CD4-positive, alpha-beta memory T cell (primary cell): Measurements from ENCODE around the gene SLC45A2. TPM values are rescaled to one million over a fixed set of nuclear protein-coding genes. Genes with fewer than 3 reads are reported as not detected.

Experiments used
- CTCF ChIA-PET: fragments of 350-600 bp; sonication (Branson Sonifier 250); formaldehyde crosslinking; loops from one replicate; lab custom pipeline; 2021; ENCODE audit warnings: inconsistent platforms; ENCODE audit not compliant: partially characterized antibody; lab: Charles Lee
- POLR2A ChIA-PET: fragments of 350-600 bp; sonication (Branson Sonifier 250); formaldehyde crosslinking; loops from one replicate; lab custom pipeline; 2021; ENCODE audit not compliant: partially characterized antibody; lab: Charles Lee
- DNase-seq, 5 donors: peaks; one replicate each; pipeline versions ENCODE4 v3.0.0 to v3.0.0-alpha.2; 2020 to 2022; ENCODE audit warnings: mixed read lengths in 1 of 5
- H3K27ac ChIP-seq: one replicate; pipeline ENCODE4 v1.7.0; 2013; ENCODE audit warnings: low read depth, low read length
- H3K27me3 ChIP-seq: 2 replicates; pipeline ENCODE4 v1.7.0; 2013; ENCODE audit warnings: mild to moderate bottlenecking, low read length, moderate library complexity; ENCODE audit not compliant: insufficient read depth
- H3K36me3 ChIP-seq: 2 replicates; pipeline ENCODE4 v1.7.0; 2013; ENCODE audit warnings: mild to moderate bottlenecking, low read length, moderate library complexity; ENCODE audit not compliant: insufficient read depth
- H3K4me1 ChIP-seq: 2 replicates; pipeline ENCODE4 v1.7.0; 2013; ENCODE audit warnings: mild to moderate bottlenecking, low read length, moderate library complexity; ENCODE audit not compliant: insufficient read depth
- H3K4me3 ChIP-seq, 2 donors: one replicate each; pipeline ENCODE4 v1.7.0; 2013; ENCODE audit warnings: low read length in 2 of 2, mild to moderate bottlenecking in 1 of 2
- H3K9me3 ChIP-seq, 2 donors: one replicate each; pipeline ENCODE4 v1.7.0; 2013; ENCODE audit warnings: low read length in 2 of 2, control low read depth in 1 of 2; ENCODE audit not compliant: control insufficient read depth in 1 of 2
- H3K27ac Mint-ChIP-seq, 7 donors: one replicate each; pipeline ENCODE4 v1.8.0; 2020 to 2021; ENCODE audit warnings: mixed read lengths in 7 of 7, mild to moderate bottlenecking in 6 of 7, inconsistent platforms in 3 of 7, moderate library complexity in 3 of 7
- H3K27me3 Mint-ChIP-seq, 2 donors: one replicate each; pipeline ENCODE4 v1.8.0; 2020 to 2021; ENCODE audit warnings: mixed read lengths in 2 of 2
- H3K36me3 Mint-ChIP-seq, 2 donors: one replicate each; pipeline ENCODE4 v1.8.0; 2020 to 2021; ENCODE audit warnings: mixed read lengths in 2 of 2, inconsistent platforms in 1 of 2, mild to moderate bottlenecking in 1 of 2
- H3K4me1 Mint-ChIP-seq, 4 donors: one replicate each; pipeline ENCODE4 v1.8.0; 2020 to 2021; ENCODE audit warnings: mixed read lengths in 4 of 4, mild to moderate bottlenecking in 1 of 4
- H3K4me3 Mint-ChIP-seq, 8 donors: one replicate each; pipeline ENCODE4 v1.8.0; 2020 to 2021; ENCODE audit warnings: mixed read lengths in 8 of 8, mild to moderate bottlenecking in 7 of 8, moderate library complexity in 6 of 8, inconsistent platforms in 3 of 8
- H3K9me3 Mint-ChIP-seq, 8 donors: one replicate each; pipeline ENCODE4 v1.8.0; 2020 to 2021; ENCODE audit warnings: mixed read lengths in 8 of 8, mild to moderate bottlenecking in 5 of 8, inconsistent platforms in 3 of 8, moderate library complexity in 1 of 8
- intact Hi-C: fragments of 100-400 bp; cut with micrococcal nuclease; formaldehyde crosslinking; loops from one replicate; pipeline ENCODE4 v1.15.1; 2023
- polyA plus RNA-seq, 2 donors: library from polyadenylated mRNA; unstranded; fragments of 300-500 nt; fragmentation: Illumina TruSeq; gene quantifications; one replicate each; pipeline ENCODE4 v1.2.3, GENCODE V29; 2021
- total RNA-seq, 2 experiments: library from RNA; stranded (reverse); gene quantifications; one replicate each; pipeline ENCODE4 v1.2.3, GENCODE V29; 2021

The SLC45A2 gene
- total and polyA plus RNA-seq, 4 experiments from 2014 or later: not detected

GRCh38 chr5:33905381-33905780 is 79.1 kb downstream of the SLC45A2 start:
- DNase-seq: no peak

GRCh38 chr5:33903118-33903517 is 81.4 kb downstream of the SLC45A2 start:
- H3K9me3 Mint-ChIP-seq: peaks cover 2 to 53% (median 39%) of the 10 kb centered on the region in 8 donors

More at GRCh38 chr5:33905381-33905780, 79.1 kb downstream of the SLC45A2 start:
- POLR2A ChIA-PET: no interaction called here
- CTCF ChIA-PET: no interaction called here
- Mint-ChIP-seq H3K4me1 (no peaks in the 10 kb centered on the region), H3K9me3 (peaks cover 5 to 60% (median 42%) of the 10 kb centered on the region in 8 donors), H3K4me3 (no peak overlapping the region), H3K36me3 (peaks cover 0 to 2% of the 10 kb centered on the region in 2 donors), H3K27me3 (peaks cover 2 to 4% of the 10 kb centered on the region in 2 donors), H3K27ac (no peak overlapping the region)
- H3K4me3 ChIP-seq: no peak overlapping the region
- H3K27ac ChIP-seq: no peak overlapping the region
- intact Hi-C loops: no loop called here
- no peaks in the 10 kb centered on the region for H3K27me3 ChIP-seq
- H3K36me3 ChIP-seq: no peaks in the 10 kb centered on the region
- no peaks in the 10 kb centered on the region for H3K4me1 ChIP-seq
- peaks cover 0 to 5% of the 10 kb centered on the region in 2 donors for H3K9me3 ChIP-seq

GRCh38 chr5:33901156-33901555 is 83.3 kb downstream of the SLC45A2 start:
- H3K4me3 Mint-ChIP-seq: no peak overlapping the region
- ChIA-PET CTCF (no interaction called here), POLR2A (no interaction called here)
- no peak overlapping the region for H3K27ac ChIP-seq
- intact Hi-C loops: no loop called here
- H3K36me3 Mint-ChIP-seq: peaks cover 0 to 2% of the 10 kb centered on the region in 2 donors
- no peaks in the 10 kb centered on the region for H3K36me3 ChIP-seq
- H3K27me3 Mint-ChIP-seq: no peaks in the 10 kb centered on the region
- no peak overlapping the region for H3K4me3 ChIP-seq
- peaks cover 2 to 36% (median 24%) of the 10 kb centered on the region in 8 donors for H3K9me3 Mint-ChIP-seq
- no peak for DNase-seq
- H3K27me3 ChIP-seq: no peaks in the 10 kb centered on the region
- peaks cover 0 to 6% (median 3%) of the 10 kb centered on the region in 4 donors for H3K4me1 Mint-ChIP-seq
- H3K27ac Mint-ChIP-seq: no peak overlapping the region
- H3K9me3 ChIP-seq: peaks cover 0 to 5% of the 10 kb centered on the region in 2 donors
- H3K4me1 ChIP-seq: no peaks in the 10 kb centered on the region

More at GRCh38 chr5:33903118-33903517, 81.4 kb downstream of the SLC45A2 start:
- peaks cover 0 to 2% of the 10 kb centered on the region in 2 donors for H3K36me3 Mint-ChIP-seq
- no peak overlapping the region for H3K4me3 ChIP-seq
- H3K9me3 ChIP-seq: peaks cover 0 to 5% of the 10 kb centered on the region in 2 donors
- H3K27me3 Mint-ChIP-seq: peaks cover 0 to 2% of the 10 kb centered on the region in 2 donors
- no peaks in the 10 kb centered on the region for H3K27me3 ChIP-seq
- intact Hi-C loops: no loop called here
- no peak for DNase-seq
- ChIA-PET CTCF (no interaction called here), POLR2A (no interaction called here)
- H3K4me1 ChIP-seq: no peaks in the 10 kb centered on the region
- H3K27ac ChIP-seq: no peak overlapping the region
- H3K4me3 Mint-ChIP-seq: no peak overlapping the region
- no peaks in the 10 kb centered on the region for H3K36me3 ChIP-seq
- peak overlapping the region in 1 of 7 donors; percentile 53 for H3K27ac Mint-ChIP-seq
- H3K4me1 Mint-ChIP-seq: peaks cover 0 to 6% (median 3%) of the 10 kb centered on the region in 4 donors

Other genes starting within 250 kb of the SLC45A2 start
- under 1 TPM in 1 of 2 experiments, not detected in 1; 0.17 TPM for gene ADAMTS12, start 92.7 kb downstream of the SLC45A2 start, total RNA-seq
- gene ADAMTS12, start 92.7 kb downstream of the SLC45A2 start, polyA plus RNA-seq: not detected
- not detected for gene RXFP3, start 48.3 kb downstream of the SLC45A2 start, total RNA-seq
- not detected for gene RXFP3, start 48.3 kb downstream of the SLC45A2 start, polyA plus RNA-seq
- gene AMACR, start 23.4 kb upstream of the SLC45A2 start, total RNA-seq: 1 to 10 TPM; 5.2 to 7.3 TPM
- gene AMACR, start 23.4 kb upstream of the SLC45A2 start, polyA plus RNA-seq: 1 to 10 TPM; 7.5 to 9.2 TPM
- 1 to 10 TPM; 7.0 to 7.2 TPM for gene C1QTNF3, start 58.5 kb upstream of the SLC45A2 start, total RNA-seq
- gene C1QTNF3, start 58.5 kb upstream of the SLC45A2 start, polyA plus RNA-seq: under 1 TPM in 1 of 2 donors, not detected in 1; 0.53 TPM